SU-DHL-6 (cell line): Measurements from ENCODE around the gene RUFY2.
A peak's percentile ranks its signal among the peaks of the same experiment; 100 is the strongest.

Source experiments
- H2AFZ ChIP-seq: fragments of 200-600 bp; sonication (generic); 2 replicates; pipeline ENCODE4 v1.6.1; 2014; ENCODE audit warnings: low read depth, mild to moderate bottlenecking, moderate library complexity, mixed read lengths, antibody characterized with exemption, low read length; ENCODE audit not compliant: severe bottlenecking
- H3F3A ChIP-seq: fragments of 200-600 bp; shearing (Covaris generic); 2 replicates; pipeline ENCODE4 v1.6.0; 2016; ENCODE audit warnings: antibody characterized with exemption, mild to moderate bottlenecking; ENCODE audit not compliant: insufficient read depth
- H3K27ac ChIP-seq: fragments of 200-600 bp; sonication (generic); 2 replicates; pipeline ENCODE4 v1.5.1; 2016; ENCODE audit warnings: low read depth, mild to moderate bottlenecking, low read length, moderate library complexity, mixed read lengths
- H3K27me3 ChIP-seq: fragments of 200-600 bp; sonication (generic), shearing (Covaris generic); 2 replicates; pipeline ENCODE4 v1.6.0; 2014; ENCODE audit warnings: mild to moderate bottlenecking, low read length
- H3K36me3 ChIP-seq: fragments of 200-600 bp; sonication (generic); 2 replicates; pipeline ENCODE4 v1.6.1; 2014; ENCODE audit warnings: mild to moderate bottlenecking, low read length, mixed read lengths
- H3K4me2 ChIP-seq: fragments of 300-600, 200-600 bp; shearing (Covaris generic), sonication (generic); 2 replicates; pipeline ENCODE4 v1.6.0; 2014; ENCODE audit warnings: low read length, low read depth, mild to moderate bottlenecking; ENCODE audit not compliant: poor library complexity, severe bottlenecking
- H3K4me3 ChIP-seq: fragments of 200-600 bp; sonication (generic); 2 replicates; pipeline ENCODE4 v1.5.1; 2014; ENCODE audit warnings: antibody characterized with exemption, low read length, mild to moderate bottlenecking, mixed read lengths; ENCODE audit not compliant: insufficient read depth, poor library complexity, severe bottlenecking
- H3K79me2 ChIP-seq: fragments of 200-600 bp; sonication (generic); 2 replicates; pipeline ENCODE4 v1.6.1; 2014; ENCODE audit warnings: mild to moderate bottlenecking, low read length, moderate library complexity; ENCODE audit not compliant: insufficient read depth
- H3K9ac ChIP-seq: fragments of 200-600 bp; sonication (generic); 2 replicates; pipeline ENCODE4 v1.7.0; 2014; ENCODE audit warnings: mild to moderate bottlenecking, low read length
- H3K9me2 ChIP-seq: fragments of 200-600 bp; sonication (generic); replicated peaks from 2 replicates; pipeline ENCODE4 v1.6.1; 2014; ENCODE audit warnings: low read length; ENCODE audit not compliant: insufficient read depth
- H3K9me3 ChIP-seq: fragments of 200-600 bp; sonication (generic); 2 replicates; pipeline ENCODE4 v1.6.1; 2014; ENCODE audit warnings: low read length, mixed read lengths; ENCODE audit not compliant: insufficient read depth
- H4K20me1 ChIP-seq: fragments of 200-600 bp; sonication (generic); 2 replicates; pipeline ENCODE4 v1.6.1; 2014; ENCODE audit warnings: low read depth, mild to moderate bottlenecking, antibody characterized with exemption, low read length, moderate library complexity, mixed read lengths
- EZH2phosphoT487 ChIP-seq: fragments of 200-600 bp; sonication (generic), shearing (Covaris generic); conservative IDR thresholded peaks from 2 replicates; pipeline ENCODE4 v1.6.1; 2018; ENCODE audit warnings: mild to moderate bottlenecking, antibody characterized with exemption, low read length, moderate library complexity, mixed read lengths
- TF ChIP-seq, protein P1 (sequence below): fragments of 200-600 bp; sonication (generic); IDR thresholded peaks from one replicate; pipeline ENCODE4 v1.5.1; 2017; ENCODE audit warnings: antibody characterized with exemption, mild to moderate bottlenecking, low read length, moderate library complexity; ENCODE audit not compliant: insufficient read depth, poor library complexity, severe bottlenecking

The RUFY2 gene

GRCh38 chr10:68419376-68419775, 12.3 kb upstream of the RUFY2 start:
- TF ChIP-seq, protein P1, sequence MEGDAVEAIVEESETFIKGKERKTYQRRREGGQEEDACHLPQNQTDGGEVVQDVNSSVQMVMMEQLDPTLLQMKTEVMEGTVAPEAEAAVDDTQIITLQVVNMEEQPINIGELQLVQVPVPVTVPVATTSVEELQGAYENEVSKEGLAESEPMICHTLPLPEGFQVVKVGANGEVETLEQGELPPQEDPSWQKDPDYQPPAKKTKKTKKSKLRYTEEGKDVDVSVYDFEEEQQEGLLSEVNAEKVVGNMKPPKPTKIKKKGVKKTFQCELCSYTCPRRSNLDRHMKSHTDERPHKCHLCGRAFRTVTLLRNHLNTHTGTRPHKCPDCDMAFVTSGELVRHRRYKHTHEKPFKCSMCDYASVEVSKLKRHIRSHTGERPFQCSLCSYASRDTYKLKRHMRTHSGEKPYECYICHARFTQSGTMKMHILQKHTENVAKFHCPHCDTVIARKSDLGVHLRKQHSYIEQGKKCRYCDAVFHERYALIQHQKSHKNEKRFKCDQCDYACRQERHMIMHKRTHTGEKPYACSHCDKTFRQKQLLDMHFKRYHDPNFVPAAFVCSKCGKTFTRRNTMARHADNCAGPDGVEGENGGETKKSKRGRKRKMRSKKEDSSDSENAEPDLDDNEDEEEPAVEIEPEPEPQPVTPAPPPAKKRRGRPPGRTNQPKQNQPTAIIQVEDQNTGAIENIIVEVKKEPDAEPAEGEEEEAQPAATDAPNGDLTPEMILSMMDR: no peak
- no peak for TF ChIP-seq EZH2phosphoT487
- Histone ChIP-seq H3K4me3 (no peak overlapping the region), H3F3A (peaks cover 9% of the 10 kb centered on the region), H4K20me1 (no peaks in the 10 kb centered on the region), H3K36me3 (peaks cover 41% of the 10 kb centered on the region; the same call in 1 of the 2 replicates), H3K9ac (no peak overlapping the region), H3K4me2 (no peak overlapping the region), H3K9me2 (no peaks in the 10 kb centered on the region), H3K27me3 (no peaks in the 10 kb centered on the region), H2AFZ (no peak overlapping the region), H3K27ac (no peak overlapping the region), H3K9me3 (no peaks in the 10 kb centered on the region), H3K79me2 (peaks cover 4% of the 10 kb centered on the region; the same call in 1 of the 2 replicates)

GRCh38 chr10:68408898-68409518, 1.9 kb upstream of the RUFY2 start:
- H3K79me2 ChIP-seq: peaks cover 16% of the 10 kb centered on the region; the same call in 1 of the 2 replicates
- H3K27me3 ChIP-seq: no peaks in the 10 kb centered on the region
- no peak for TF ChIP-seq EZH2phosphoT487
- TF ChIP-seq, protein P1: no peak
- H3K27ac ChIP-seq: no peak overlapping the region
- no peaks in the 10 kb centered on the region for H3K9me2 ChIP-seq
- no peaks in the 10 kb centered on the region for H4K20me1 ChIP-seq
- no peak overlapping the region for H3K4me3 ChIP-seq
- H3K9me3 ChIP-seq: no peaks in the 10 kb centered on the region
- H3K9ac ChIP-seq: no peak overlapping the region
- peaks cover 20% of the 10 kb centered on the region for H3F3A ChIP-seq
- H3K36me3 ChIP-seq: no peaks in the 10 kb centered on the region
- H2AFZ ChIP-seq: no peak overlapping the region
- no peak overlapping the region for H3K4me2 ChIP-seq

DNA sequence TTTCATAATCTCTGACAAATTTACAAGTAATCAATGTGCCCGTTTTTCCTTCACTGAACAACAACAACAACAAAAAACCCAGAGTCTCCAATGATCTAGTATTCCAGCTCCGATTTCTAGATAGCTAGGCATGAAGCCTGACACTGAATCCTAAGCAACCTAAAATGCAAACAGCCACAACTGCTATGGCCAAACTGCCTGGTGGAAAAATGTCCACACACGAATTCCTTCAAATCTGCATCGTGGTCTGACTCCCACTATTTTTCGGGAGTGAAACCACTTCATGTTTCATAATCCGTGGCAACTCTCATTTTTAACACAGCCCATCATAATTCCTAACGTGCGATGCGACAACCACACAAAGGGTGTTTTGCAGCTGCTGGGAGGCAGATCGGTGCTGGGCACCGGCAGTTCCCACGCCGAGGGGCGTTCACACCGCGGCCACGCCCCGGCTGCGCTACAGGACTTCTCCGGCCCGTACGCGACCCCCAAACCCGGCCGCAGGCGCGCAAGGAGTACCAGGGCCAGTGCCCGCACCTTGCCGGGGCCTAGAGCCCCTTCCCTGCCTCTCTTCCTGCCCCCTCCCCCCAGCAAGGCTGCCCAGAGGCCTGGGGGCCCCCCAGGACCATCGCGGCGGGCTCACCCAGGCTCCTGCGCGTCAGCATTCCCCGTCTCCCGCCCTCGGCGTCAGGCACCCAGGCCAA, 814 bp downstream of the RUFY2 start:
- TF ChIP-seq, protein P1: no peak
- Histone ChIP-seq H3K79me2 (peaks cover 23% of the 10 kb centered on the region; the same call in 1 of the 2 replicates), H3K4me2 (peak overlapping the region; percentile 72), H3K27ac (peak overlapping the region; percentile 23), H2AFZ (peak overlapping the region; percentile 52), H3K27me3 (no peaks in the 10 kb centered on the region), H3F3A (peaks cover 22% of the 10 kb centered on the region), H3K9me2 (no peaks in the 10 kb centered on the region), H3K9me3 (no peaks in the 10 kb centered on the region), H3K4me3 (peak overlapping the region; percentile 76), H3K36me3 (peaks cover under 1% of the 10 kb centered on the region; the same call in 1 of the 2 replicates), H3K9ac (peak overlapping the region; percentile 83), H4K20me1 (no peaks in the 10 kb centered on the region)
